GM12872 (cell line): ENCODE data around the gene RNU6-1.

Experiments
- CTCF ChIP-seq: IDR thresholded peaks from 3 replicates; pipeline ENCODE4 v1.5.1; 2011; ENCODE audit warnings: low read depth, mild to moderate bottlenecking, low read length, moderate library complexity; ENCODE audit not compliant: insufficient read depth

The RNU6-1 gene

GRCh38 chr15:67801926-67802914 is 37.6 kb downstream of the RNU6-1 start:
- no peak for TF ChIP-seq CTCF

DNA sequence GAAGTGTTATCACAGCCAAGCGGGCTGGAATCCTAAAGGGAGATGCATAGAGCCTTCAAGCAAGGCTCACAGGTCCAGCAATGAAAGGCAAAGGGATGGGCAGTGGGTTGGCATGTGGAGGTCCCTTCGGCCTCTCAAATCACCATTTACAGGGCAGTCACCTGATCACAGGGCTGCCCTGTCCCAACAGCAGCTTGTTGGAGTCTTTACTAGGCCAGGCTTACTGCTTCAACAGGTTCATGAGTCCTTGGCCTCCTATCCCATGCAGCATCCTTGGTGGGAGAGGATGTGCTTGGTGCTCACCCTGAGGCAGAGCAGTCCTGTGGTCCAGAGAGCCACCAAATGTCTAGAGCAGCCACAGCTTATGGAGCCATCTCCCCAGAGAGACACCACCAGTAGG is 38.7 kb downstream of the RNU6-1 start:
- TF ChIP-seq CTCF = no peak

- no peak for TF ChIP-seq CTCF
These were observed 40.0 kb downstream of the RNU6-1 start for GRCh38 chr15:67799801-67800205.

DNA sequence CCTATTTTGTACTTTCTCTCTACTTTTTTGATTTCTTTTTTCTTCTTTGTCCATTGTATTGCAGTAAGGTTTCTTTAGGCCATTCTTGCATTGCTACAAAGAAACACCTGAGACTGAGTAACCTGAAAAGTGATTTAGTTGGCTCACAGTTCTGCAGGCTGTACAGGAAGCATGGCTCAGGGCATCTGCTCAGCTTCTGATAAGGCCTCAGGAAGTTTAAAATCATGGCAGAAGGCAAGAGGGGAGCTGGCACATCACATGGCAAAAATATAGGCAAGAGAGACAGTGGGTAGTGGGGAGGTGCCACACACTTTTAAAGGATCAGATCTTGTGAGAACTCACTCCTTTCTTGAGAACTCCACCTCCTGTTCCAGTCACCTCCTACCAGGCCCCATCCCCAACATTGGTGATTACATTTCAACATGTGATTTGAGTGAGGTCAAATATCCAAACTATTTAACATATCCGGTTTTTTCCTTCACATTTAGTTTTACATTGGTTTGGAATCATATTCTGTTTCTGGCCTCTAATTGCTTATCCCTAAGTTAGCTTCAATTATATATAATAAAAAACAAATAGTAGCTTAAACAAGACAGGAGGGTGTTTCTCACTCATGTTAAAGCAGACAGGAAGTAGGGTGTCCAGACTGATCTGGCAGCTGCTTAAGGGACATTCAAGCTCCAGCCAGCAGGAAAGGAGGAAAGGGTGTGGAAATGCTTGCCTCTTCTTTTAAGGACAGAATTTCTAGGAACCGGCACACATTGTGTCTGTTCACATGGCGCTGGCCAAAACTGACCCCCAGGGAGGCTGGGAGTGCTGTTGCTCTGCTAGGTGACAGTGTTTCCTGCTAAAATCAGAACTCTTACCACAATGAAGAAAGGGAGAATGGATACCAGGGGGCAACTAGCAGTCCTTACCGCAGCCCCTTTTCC is 43.4 kb downstream of the RNU6-1 start:
- TF ChIP-seq CTCF = no peak

- TF ChIP-seq CTCF = no peak
These were observed 44.8 kb downstream of the RNU6-1 start for GRCh38 chr15:67794832-67795574.

- no peak for TF ChIP-seq CTCF
These were observed 47.4 kb downstream of the RNU6-1 start for GRCh38 chr15:67792250-67792942.
